ENCODE data around the gene LENG9. TPM values are rescaled to one million over a fixed set of nuclear protein-coding genes. Genes with fewer than 3 reads are reported as not detected.

LENG9 gene
- total RNA-seq, 1 experiment from 2014 or later = 4.2 TPM

GRCh38 chr19:54489766-54490165 is 26.2 kb upstream of the LENG9 start:
- Histone ChIP-seq H3K36me3 (ENCODE audit: insufficient read depth, low read length, poor library complexity, severe bottlenecking) (no peaks in the 10 kb centered on the region), H3K9me3 (ENCODE audit: low read depth, low read length, poor library complexity, severe bottlenecking) (no peaks in the 10 kb centered on the region), H3K27ac (ENCODE audit: low read depth, low read length, poor library complexity, severe bottlenecking) (no peak overlapping the region), H3K4me3 (ENCODE audit: low read depth, low read length, poor library complexity, severe bottlenecking) (no peak overlapping the region), H3K27me3 (replicated peaks; ENCODE audit: insufficient read depth, low read depth, low read length, poor library complexity) (peaks cover 41% of the 10 kb centered on the region), H3K4me1 (ENCODE audit: insufficient read depth, low read length, poor library complexity, severe bottlenecking) (no peaks in the 10 kb centered on the region)
- CTCF ChIA-PET = no interaction called here
- no TSS peak for BruUV-seq (replicated peaks)
- TF ChIP-seq EZH2 (IDR thresholded peaks at IDR 0.05; ENCODE audit: borderline replicate concordance, low read depth, low read length, poor library complexity, severe bottlenecking) = no peak
- TF ChIP-seq, protein P1, sequence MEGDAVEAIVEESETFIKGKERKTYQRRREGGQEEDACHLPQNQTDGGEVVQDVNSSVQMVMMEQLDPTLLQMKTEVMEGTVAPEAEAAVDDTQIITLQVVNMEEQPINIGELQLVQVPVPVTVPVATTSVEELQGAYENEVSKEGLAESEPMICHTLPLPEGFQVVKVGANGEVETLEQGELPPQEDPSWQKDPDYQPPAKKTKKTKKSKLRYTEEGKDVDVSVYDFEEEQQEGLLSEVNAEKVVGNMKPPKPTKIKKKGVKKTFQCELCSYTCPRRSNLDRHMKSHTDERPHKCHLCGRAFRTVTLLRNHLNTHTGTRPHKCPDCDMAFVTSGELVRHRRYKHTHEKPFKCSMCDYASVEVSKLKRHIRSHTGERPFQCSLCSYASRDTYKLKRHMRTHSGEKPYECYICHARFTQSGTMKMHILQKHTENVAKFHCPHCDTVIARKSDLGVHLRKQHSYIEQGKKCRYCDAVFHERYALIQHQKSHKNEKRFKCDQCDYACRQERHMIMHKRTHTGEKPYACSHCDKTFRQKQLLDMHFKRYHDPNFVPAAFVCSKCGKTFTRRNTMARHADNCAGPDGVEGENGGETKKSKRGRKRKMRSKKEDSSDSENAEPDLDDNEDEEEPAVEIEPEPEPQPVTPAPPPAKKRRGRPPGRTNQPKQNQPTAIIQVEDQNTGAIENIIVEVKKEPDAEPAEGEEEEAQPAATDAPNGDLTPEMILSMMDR (conservative IDR thresholded peaks at IDR 0.05; ENCODE audit: low read depth, low read length) = no peak
- no peak for DNase-seq (ENCODE audit: low spot score)
- POLR2A ChIA-PET (ENCODE audit: low non-redundant PET) = interaction anchor here (0.6 kb wide), 1 partner anchor 49 kb away, joined by 3 read pairs; no protein-coding TSS in a partner anchor
- intact Hi-C loops (cut with micrococcal nuclease; ENCODE audit: unreplicated experiment) = no loop called here

DNA sequence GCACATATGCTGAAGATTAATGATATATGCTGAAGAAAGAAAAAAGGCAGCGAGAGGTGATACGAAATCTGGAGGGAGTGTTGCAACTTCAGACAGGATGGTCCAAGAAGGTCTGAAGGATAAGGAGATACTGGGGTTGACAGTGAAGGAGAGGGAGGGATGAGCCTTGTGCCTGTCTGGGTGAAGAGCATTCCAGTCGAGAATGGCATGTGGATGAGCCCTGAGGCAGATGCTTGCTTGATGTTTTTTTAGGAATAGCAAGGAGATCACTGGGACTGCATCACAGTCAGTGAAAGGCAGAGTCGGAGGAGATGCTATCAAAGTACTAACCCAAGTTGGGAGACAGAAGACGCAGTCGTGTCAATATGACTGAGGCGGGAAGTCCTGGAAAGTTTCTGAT is 25.8 kb upstream of the LENG9 start:
- H3K9me3 ChIP-seq (ENCODE audit: low read depth, low read length, poor library complexity, severe bottlenecking) = no peaks in the 10 kb centered on the region
- intact Hi-C loops (cut with micrococcal nuclease; ENCODE audit: unreplicated experiment) = no loop called here
- BruUV-seq (replicated peaks) = no TSS peak

GRCh38 chr19:54485851-54486250 is 22.3 kb upstream of the LENG9 start:
- Histone ChIP-seq H3K9me3 (ENCODE audit: low read depth, low read length, poor library complexity, severe bottlenecking) (no peaks in the 10 kb centered on the region), H3K27me3 (replicated peaks; ENCODE audit: insufficient read depth, low read depth, low read length, poor library complexity) (peaks cover 28% of the 10 kb centered on the region), H3K4me3 (ENCODE audit: low read depth, low read length, poor library complexity, severe bottlenecking) (no peak overlapping the region), H3K36me3 (ENCODE audit: insufficient read depth, low read length, poor library complexity, severe bottlenecking) (no peaks in the 10 kb centered on the region), H3K27ac (ENCODE audit: low read depth, low read length, poor library complexity, severe bottlenecking) (no peak overlapping the region), H3K4me1 (ENCODE audit: insufficient read depth, low read length, poor library complexity, severe bottlenecking) (no peaks in the 10 kb centered on the region)
- POLR2A ChIA-PET (ENCODE audit: low non-redundant PET) = no interaction called here
- BruUV-seq (replicated peaks) = no TSS peak
- DNase-seq (ENCODE audit: low spot score) = no peak
- no peak for TF ChIP-seq EZH2 (IDR thresholded peaks at IDR 0.05; ENCODE audit: borderline replicate concordance, low read depth, low read length, poor library complexity, severe bottlenecking)
- TF ChIP-seq, protein P1 (conservative IDR thresholded peaks at IDR 0.05; ENCODE audit: low read depth, low read length) = no peak
- intact Hi-C loops (cut with micrococcal nuclease; ENCODE audit: unreplicated experiment) = no loop called here
- CTCF ChIA-PET = no interaction called here

More for the DNA sequence above, 25.8 kb upstream of the LENG9 start:
- TF ChIP-seq EZH2 (IDR thresholded peaks at IDR 0.05; ENCODE audit: borderline replicate concordance, low read depth, low read length, poor library complexity, severe bottlenecking) = no peak
- TF ChIP-seq, protein P1 (conservative IDR thresholded peaks at IDR 0.05; ENCODE audit: low read depth, low read length) = no peak
- DNase-seq (ENCODE audit: low spot score) = no peak
- Histone ChIP-seq H3K27ac (ENCODE audit: low read depth, low read length, poor library complexity, severe bottlenecking) (no peak overlapping the region), H3K4me1 (ENCODE audit: insufficient read depth, low read length, poor library complexity, severe bottlenecking) (no peaks in the 10 kb centered on the region), H3K36me3 (ENCODE audit: insufficient read depth, low read length, poor library complexity, severe bottlenecking) (no peaks in the 10 kb centered on the region), H3K4me3 (ENCODE audit: low read depth, low read length, poor library complexity, severe bottlenecking) (no peak overlapping the region), H3K27me3 (replicated peaks; ENCODE audit: insufficient read depth, low read depth, low read length, poor library complexity) (peaks cover 39% of the 10 kb centered on the region)
- POLR2A ChIA-PET (ENCODE audit: low non-redundant PET) = no interaction called here
- CTCF ChIA-PET = no interaction called here
